ENCODE results near the gene CALR3. TPM values are rescaled to one million over a fixed set of nuclear protein-coding genes. Genes with fewer than 3 reads are reported as not detected.

The CALR3 gene
- total and polyA plus RNA-seq, 4 donors, result 0.05 to 0.08 TPM; not detected in 2

- no peak for DNase-seq (ENCODE audit: low spot score)
- no peaks in the 10 kb centered on the region for H3K27me3 ChIP-seq (ENCODE audit: control insufficient read depth in 4 of 4, insufficient read depth in 4 of 4, low read length in 3 of 4)
- H3K9ac ChIP-seq (ENCODE audit: low read depth in 1 of 2, low read length in 2 of 2), result no peak overlapping the region
- no peak overlapping the region for H3K27ac ChIP-seq (ENCODE audit: low read depth in 1 of 2, low read length in 2 of 2)
- peaks cover 7 to 39% (median 31%) of the 10 kb centered on the region in 4 donors for H3K4me1 ChIP-seq (ENCODE audit: control insufficient read depth in 4 of 4, insufficient read depth in 4 of 4, low read length in 3 of 4)
- 96% methylated on average over 5 of the region's 5 CpGs for WGBS
- no peaks in the 10 kb centered on the region for H3K9me3 ChIP-seq (ENCODE audit: control insufficient read depth in 4 of 4, low read length in 3 of 4)
- no peak for TF ChIP-seq REST (IDR thresholded peaks at IDR 0.05)
- TF ChIP-seq SP1 (IDR thresholded peaks at IDR 0.05), result no peak
- TF ChIP-seq FOXA1 (IDR thresholded peaks at IDR 0.05), result no peak
- no peak for TF ChIP-seq MAX (IDR thresholded peaks at IDR 0.05)
- TF ChIP-seq FOXA2 (IDR thresholded peaks at IDR 0.05), result no peak
- no peak for TF ChIP-seq CTCF (IDR thresholded peaks at IDR 0.05; ENCODE audit: low read depth, low read length, missing input control)
- TF ChIP-seq ZBTB33 (IDR thresholded peaks at IDR 0.05), result no peak
- no peak for TF ChIP-seq HNF4G (IDR thresholded peaks at IDR 0.05)
- TF ChIP-seq EGR1 (IDR thresholded peaks at IDR 0.05; ENCODE audit: low read depth in 2 of 2), result no peak
- TF ChIP-seq GABPA (IDR thresholded peaks at IDR 0.05 in 1 of 2, conservative IDR thresholded peaks at IDR 0.05 in 1 of 2), result no peak
- no peak for TF ChIP-seq RXRA (IDR thresholded peaks at IDR 0.05)
- TF ChIP-seq NR2F2 (IDR thresholded peaks at IDR 0.05), result no peak
- TF ChIP-seq JUND (IDR thresholded peaks at IDR 0.05), result no peak
- H3K36me3 ChIP-seq (ENCODE audit: control insufficient read depth in 4 of 4, insufficient read depth in 3 of 4, low read depth in 1 of 4, low read length in 3 of 4), result no peaks in the 10 kb centered on the region
- no peak overlapping the region for H3K4me3 ChIP-seq (ENCODE audit: low read depth in 1 of 3, low read length in 3 of 3)
Measured at GRCh38 chr19:16465239-16465638, 30.7 kb downstream of the CALR3 start.

- WGBS, result 60% methylated on average over 12 of the region's 12 CpGs
- no peak for DNase-seq (ENCODE audit: low spot score)
- H3K4me1 ChIP-seq (ENCODE audit: control insufficient read depth in 4 of 4, insufficient read depth in 4 of 4, low read length in 3 of 4), result peaks cover 9 to 37% (median 27%) of the 10 kb centered on the region in 4 donors
- TF ChIP-seq SP1 (IDR thresholded peaks at IDR 0.05), result no peak
- TF ChIP-seq HNF4A (conservative IDR thresholded peaks at IDR 0.05), result peak in 1 of 2 donors; percentile 6
- no peak for TF ChIP-seq YY1 (IDR thresholded peaks at IDR 0.05)
- no peak for TF ChIP-seq FOXA1 (IDR thresholded peaks at IDR 0.05)
- TF ChIP-seq RXRA (IDR thresholded peaks at IDR 0.05), result peak; percentile 23 to 48
- no peak for TF ChIP-seq FOXA2 (IDR thresholded peaks at IDR 0.05)
- TF ChIP-seq ATF3 (IDR thresholded peaks at IDR 0.05), result no peak
- TF ChIP-seq CTCF (IDR thresholded peaks at IDR 0.05; ENCODE audit: low read depth, low read length, missing input control), result no peak
- no peak for TF ChIP-seq EGR1 (IDR thresholded peaks at IDR 0.05; ENCODE audit: low read depth in 2 of 2)
- TF ChIP-seq GABPA (IDR thresholded peaks at IDR 0.05 in 1 of 2, conservative IDR thresholded peaks at IDR 0.05 in 1 of 2), result no peak
- H3K27ac ChIP-seq (ENCODE audit: low read depth in 1 of 2, low read length in 2 of 2), result peak overlapping the region; percentile 43 to 65
- H3K4me3 ChIP-seq (ENCODE audit: low read depth in 1 of 3, low read length in 3 of 3), result no peak overlapping the region
- no peak overlapping the region for H3K9ac ChIP-seq (ENCODE audit: low read depth in 1 of 2, low read length in 2 of 2)
- no peaks in the 10 kb centered on the region for H3K9me3 ChIP-seq (ENCODE audit: control insufficient read depth in 4 of 4, low read length in 3 of 4)
- no peaks in the 10 kb centered on the region for H3K36me3 ChIP-seq (ENCODE audit: control insufficient read depth in 4 of 4, insufficient read depth in 3 of 4, low read depth in 1 of 4, low read length in 3 of 4)
- H3K27me3 ChIP-seq (ENCODE audit: control insufficient read depth in 4 of 4, insufficient read depth in 4 of 4, low read length in 3 of 4), result no peaks in the 10 kb centered on the region
Measured at GRCh38 chr19:16463991-16464575, 31.9 kb downstream of the CALR3 start.
